GM13977 (cell line): ENCODE data around the gene FANK1.

Source experiments
- DNase-seq: peaks from one replicate; pipeline ENCODE4 v3.0.0; 2012; ENCODE audit warnings: low spot score
- CTCF ChIP-seq: IDR thresholded peaks from 2 replicates; pipeline ENCODE4 v1.5.1; 2012; ENCODE audit warnings: mild to moderate bottlenecking, control low read depth; ENCODE audit not compliant: insufficient read depth; ENCODE audit errors: extremely low read depth, missing control alignments
- in situ Hi-C: fragments of 300-500 bp; cut with MboI; formaldehyde crosslinking; loops from one replicate; pipeline ENCODE4 v1.12.0; 2022; ENCODE audit warnings: low sequenced_read_pairs, low pct_unique_long_range_greater_than_20kb, mixed read lengths, inconsistent platforms; ENCODE audit not compliant: unreplicated experiment

FANK1 gene

GRCh38 chr10:126022841-126023240 lies 126.5 kb downstream of the FANK1 start:
- TF ChIP-seq CTCF = no peak
- in situ Hi-C loops = no loop called here
- DNase-seq = no peak

GRCh38 chr10:126027692-126028091 lies 131.3 kb downstream of the FANK1 start:
- in situ Hi-C loops = no loop called here
- no peak for TF ChIP-seq CTCF
- DNase-seq = no peak

GRCh38 chr10:126029999-126030398 lies 133.6 kb downstream of the FANK1 start:
- in situ Hi-C loops = no loop called here
- TF ChIP-seq CTCF = no peak
- DNase-seq = no peak

- no peak for DNase-seq
- no peak for TF ChIP-seq CTCF
- in situ Hi-C loops = no loop called here
Observed at GRCh38 chr10:126034586-126034985, 138.2 kb downstream of the FANK1 start.

- TF ChIP-seq CTCF = no peak
- DNase-seq = no peak
- in situ Hi-C loops = no loop called here
Observed at GRCh38 chr10:126036515-126036914, 140.2 kb downstream of the FANK1 start.

GRCh38 chr10:126037946-126038345 lies 141.6 kb downstream of the FANK1 start:
- in situ Hi-C loops = no loop called here
- no peak for TF ChIP-seq CTCF
- no peak for DNase-seq

- DNase-seq = no peak
- no peak for TF ChIP-seq CTCF
- in situ Hi-C loops = no loop called here
Observed at GRCh38 chr10:126041117-126041516, 144.8 kb downstream of the FANK1 start.
